OCI-LY1 (cell line): Measurements from ENCODE around the gene NFYC.

Experiments
- H2AFZ ChIP-seq: fragments of 200-600 bp; sonication (generic), shearing (Covaris generic); 2 replicates; pipeline ENCODE4 v1.6.0; 2014; ENCODE audit warnings: antibody characterized with exemption, mild to moderate bottlenecking, low read length
- H3F3A ChIP-seq: fragments of 200-600 bp; sonication (generic), shearing (Covaris generic); 2 replicates; pipeline ENCODE4 v1.6.0; 2014; ENCODE audit warnings: mild to moderate bottlenecking, antibody characterized with exemption, low read length, moderate library complexity; ENCODE audit not compliant: insufficient read depth
- H3K27ac ChIP-seq: fragments of 200-600 bp; sonication (generic); 2 replicates; pipeline ENCODE4 v1.5.1; 2014; ENCODE audit warnings: low read length, mixed run types, mild to moderate bottlenecking, low read depth; ENCODE audit not compliant: poor library complexity, severe bottlenecking
- H3K27me3 ChIP-seq: fragments of 200-600 bp; sonication (generic); 2 replicates; pipeline ENCODE4 v1.6.0; 2014; ENCODE audit warnings: antibody characterized with exemption, mild to moderate bottlenecking, low read length, moderate library complexity; ENCODE audit not compliant: insufficient read depth
- H3K36me3 ChIP-seq: fragments of 200-600 bp; sonication (generic); 2 replicates; pipeline ENCODE4 v1.6.1; 2014; ENCODE audit warnings: mild to moderate bottlenecking, antibody characterized with exemption, low read length, moderate library complexity, mixed read lengths; ENCODE audit not compliant: insufficient read depth
- H3K4me1 ChIP-seq: fragments of 200-600 bp; sonication (generic); 2 replicates; pipeline ENCODE4 v1.5.1; 2014; ENCODE audit warnings: mild to moderate bottlenecking, low read length, moderate library complexity; ENCODE audit not compliant: insufficient read depth, severe bottlenecking
- H3K4me2 ChIP-seq: fragments of 200-600 bp; sonication (generic), shearing (Covaris generic); 2 replicates; pipeline ENCODE4 v1.6.1; 2014; ENCODE audit warnings: low read length
- H3K4me3 ChIP-seq: fragments of 200-600 bp; sonication (generic); 2 replicates; pipeline ENCODE4 v1.5.1; 2014; ENCODE audit warnings: low read length, low read depth, mild to moderate bottlenecking, mixed read lengths; ENCODE audit not compliant: poor library complexity, severe bottlenecking
- H3K79me2 ChIP-seq: fragments of 200-600 bp; shearing (Covaris generic); 2 replicates; pipeline ENCODE4 v1.6.1; 2016; ENCODE audit warnings: mixed run types, low read length, mixed read lengths; ENCODE audit not compliant: insufficient read depth
- H3K9ac ChIP-seq: fragments of 200-600 bp; sonication (generic), shearing (Covaris generic); 2 replicates; pipeline ENCODE4 v1.6.1; 2014; ENCODE audit warnings: mild to moderate bottlenecking, low read length, mixed read lengths
- H3K9me2 ChIP-seq: fragments of 200-600 bp; sonication (generic), shearing (Covaris generic); 2 replicates; pipeline ENCODE4 v1.6.1; 2014; ENCODE audit warnings: low read depth, mild to moderate bottlenecking, low read length, mixed read lengths
- H3K9me3 ChIP-seq: fragments of 200-600 bp; shearing (Covaris generic); 2 replicates; pipeline ENCODE4 v1.6.1; 2014; ENCODE audit warnings: low read length, mixed read lengths
- H4K20me1 ChIP-seq: fragments of 200-600 bp; sonication (generic), shearing (Covaris generic); 2 replicates; pipeline ENCODE4 v1.6.0; 2016; ENCODE audit warnings: mild to moderate bottlenecking, low read length; ENCODE audit not compliant: insufficient read depth
- EZH2 ChIP-seq: fragments of 200-600 bp; sonication (generic), shearing (Covaris generic); IDR thresholded peaks from 2 replicates; pipeline ENCODE4 v1.8.0; 2017; ENCODE audit warnings: borderline replicate concordance, mixed run types, mild to moderate bottlenecking, antibody characterized with exemption, low read length, moderate library complexity, mixed read lengths
- TF ChIP-seq, protein P1 (sequence below): fragments of 200-600 bp; sonication (generic), shearing (Covaris generic); IDR thresholded peaks from 2 replicates; pipeline ENCODE4 v1.5.1; 2017; ENCODE audit warnings: mild to moderate bottlenecking, antibody characterized with exemption, low read length, moderate library complexity, mixed read lengths

The NFYC gene

DNA sequence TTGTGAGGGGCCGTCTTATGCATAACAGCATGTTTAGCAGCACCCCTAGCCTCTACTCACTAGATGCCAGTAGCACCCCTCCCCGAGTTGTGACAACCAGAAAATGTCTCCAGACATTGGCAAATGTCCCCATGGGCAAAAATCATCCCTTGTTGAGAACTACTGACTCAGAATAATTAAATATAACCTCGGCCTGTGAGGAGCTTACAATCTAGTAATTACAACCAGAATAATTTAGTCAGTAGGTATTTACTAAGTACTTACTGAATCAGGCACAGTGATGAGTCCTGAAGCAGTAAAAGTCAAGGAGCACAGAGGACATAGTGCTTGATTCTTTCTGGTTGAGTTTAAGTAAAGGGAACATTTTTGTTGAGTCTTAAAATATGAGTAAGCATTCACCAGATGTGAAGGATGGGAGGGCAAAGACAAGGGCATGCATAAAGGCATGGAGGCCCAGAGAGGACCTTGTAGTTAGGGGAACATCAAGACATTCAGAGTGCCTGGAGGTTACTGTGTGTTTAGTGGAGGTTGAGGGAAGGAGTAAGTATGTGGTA, 48.0 kb downstream of the NFYC start:
- Histone ChIP-seq H3K4me1 (no peaks in the 10 kb centered on the region), H4K20me1 (no peaks in the 10 kb centered on the region), H3K9ac (no peak overlapping the region), H3K9me3 (no peaks in the 10 kb centered on the region), H3K4me2 (no peak overlapping the region), H3K36me3 (peaks cover 70% of the 10 kb centered on the region), H3K4me3 (no peak overlapping the region), H3K79me2 (peaks cover 17% of the 10 kb centered on the region), H3K27ac (no peak overlapping the region), H3K9me2 (no peaks in the 10 kb centered on the region), H3K27me3 (no peaks in the 10 kb centered on the region), H3F3A (no peaks in the 10 kb centered on the region), H2AFZ (no peak overlapping the region)
- TF ChIP-seq EZH2: no peak
- TF ChIP-seq, protein P1, sequence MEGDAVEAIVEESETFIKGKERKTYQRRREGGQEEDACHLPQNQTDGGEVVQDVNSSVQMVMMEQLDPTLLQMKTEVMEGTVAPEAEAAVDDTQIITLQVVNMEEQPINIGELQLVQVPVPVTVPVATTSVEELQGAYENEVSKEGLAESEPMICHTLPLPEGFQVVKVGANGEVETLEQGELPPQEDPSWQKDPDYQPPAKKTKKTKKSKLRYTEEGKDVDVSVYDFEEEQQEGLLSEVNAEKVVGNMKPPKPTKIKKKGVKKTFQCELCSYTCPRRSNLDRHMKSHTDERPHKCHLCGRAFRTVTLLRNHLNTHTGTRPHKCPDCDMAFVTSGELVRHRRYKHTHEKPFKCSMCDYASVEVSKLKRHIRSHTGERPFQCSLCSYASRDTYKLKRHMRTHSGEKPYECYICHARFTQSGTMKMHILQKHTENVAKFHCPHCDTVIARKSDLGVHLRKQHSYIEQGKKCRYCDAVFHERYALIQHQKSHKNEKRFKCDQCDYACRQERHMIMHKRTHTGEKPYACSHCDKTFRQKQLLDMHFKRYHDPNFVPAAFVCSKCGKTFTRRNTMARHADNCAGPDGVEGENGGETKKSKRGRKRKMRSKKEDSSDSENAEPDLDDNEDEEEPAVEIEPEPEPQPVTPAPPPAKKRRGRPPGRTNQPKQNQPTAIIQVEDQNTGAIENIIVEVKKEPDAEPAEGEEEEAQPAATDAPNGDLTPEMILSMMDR: no peak

DNA sequence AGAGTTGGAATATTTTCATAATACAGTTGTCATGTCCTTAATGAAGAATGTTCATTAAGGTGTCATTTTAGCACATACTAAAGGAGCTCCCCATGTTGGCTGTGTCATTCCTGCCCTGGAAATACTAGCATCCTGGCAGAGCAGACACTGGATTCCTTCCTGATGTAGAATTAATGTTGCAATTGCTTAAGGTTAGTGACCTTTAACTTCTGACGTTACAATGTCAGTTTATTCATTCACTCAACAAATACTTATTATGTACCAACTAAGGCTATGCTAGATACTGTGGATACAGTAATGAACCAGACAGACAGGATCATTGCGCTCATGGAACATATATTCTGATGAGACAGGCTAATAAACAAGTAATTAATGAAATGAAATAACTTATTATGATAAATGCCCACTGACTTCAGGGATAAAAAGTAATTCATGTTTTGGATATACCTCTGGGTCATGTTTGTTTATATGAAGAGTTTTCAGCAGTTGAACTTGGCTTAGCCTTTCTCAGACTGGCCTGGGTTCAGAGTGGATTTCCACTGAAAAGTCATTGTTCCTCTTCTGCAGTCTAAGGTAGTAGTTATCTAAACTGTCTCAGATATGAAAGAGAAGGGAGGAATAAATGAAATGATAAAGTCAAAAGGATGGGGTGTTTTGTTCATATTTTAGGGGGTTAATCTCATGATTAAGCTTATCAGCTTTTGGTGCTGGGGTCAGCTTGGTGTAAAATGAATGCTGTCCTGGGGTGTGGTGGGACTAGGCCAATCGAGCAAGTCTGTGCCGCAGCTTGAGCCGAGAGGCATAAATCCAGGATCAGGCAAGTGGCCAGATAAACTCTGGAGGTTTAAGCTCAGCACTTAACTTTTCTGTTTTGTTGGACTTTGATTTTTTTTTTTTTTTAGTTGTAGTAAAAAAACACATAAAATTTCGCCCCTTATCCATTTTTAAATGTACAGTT, 48.8 kb downstream of the NFYC start:
- Histone ChIP-seq H3K27me3 (no peaks in the 10 kb centered on the region), H3K4me1 (no peaks in the 10 kb centered on the region), H3K9ac (no peak overlapping the region), H2AFZ (no peak overlapping the region), H3K36me3 (peaks cover 76% of the 10 kb centered on the region), H3K9me2 (no peaks in the 10 kb centered on the region), H3F3A (no peaks in the 10 kb centered on the region), H3K4me2 (no peak overlapping the region), H3K4me3 (no peak overlapping the region), H4K20me1 (no peaks in the 10 kb centered on the region), H3K79me2 (peaks cover 10% of the 10 kb centered on the region), H3K9me3 (no peaks in the 10 kb centered on the region), H3K27ac (no peak overlapping the region)
- TF ChIP-seq, protein P1: no peak
- no peak for TF ChIP-seq EZH2

DNA sequence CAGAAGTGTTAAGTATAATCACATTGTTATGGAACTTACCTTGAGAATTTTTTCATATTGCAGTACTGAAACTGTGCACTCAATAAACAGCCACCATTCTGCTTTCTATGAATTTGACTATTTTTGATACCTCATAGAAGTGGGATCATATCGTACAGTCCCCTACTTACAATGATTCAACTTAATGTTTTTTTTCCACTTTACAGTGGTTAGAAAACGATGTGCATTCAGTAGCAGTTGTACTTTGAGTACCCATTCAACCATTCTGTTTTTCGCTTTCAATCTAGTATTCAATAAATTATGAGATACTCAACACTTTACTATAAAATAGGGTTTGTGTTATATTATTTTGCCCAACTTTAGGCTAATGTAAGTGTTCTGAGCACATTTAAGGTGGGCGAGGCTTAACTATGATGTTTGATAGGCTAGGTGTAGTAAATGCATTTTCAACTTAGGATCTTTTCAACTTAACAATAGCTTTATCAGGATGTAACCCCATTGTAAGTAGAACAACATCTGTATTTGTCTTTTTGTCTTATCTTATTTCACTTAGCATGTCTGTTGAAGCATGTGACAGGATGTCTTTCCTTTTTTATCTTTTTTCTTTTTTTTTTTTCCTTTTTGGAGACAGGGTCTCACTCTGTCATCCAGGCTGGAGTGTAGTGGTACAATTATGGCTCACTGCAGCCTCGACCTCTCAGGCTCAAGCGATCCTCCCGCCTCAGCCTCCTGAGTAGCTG, 49.7 kb downstream of the NFYC start:
- Histone ChIP-seq H3K4me1 (no peaks in the 10 kb centered on the region), H3K4me2 (no peak overlapping the region), H3K27me3 (no peaks in the 10 kb centered on the region), H3F3A (no peaks in the 10 kb centered on the region), H3K27ac (no peak overlapping the region), H3K36me3 (peaks cover 81% of the 10 kb centered on the region), H2AFZ (no peak overlapping the region), H4K20me1 (no peaks in the 10 kb centered on the region), H3K9ac (no peak overlapping the region), H3K4me3 (no peak overlapping the region), H3K9me2 (no peaks in the 10 kb centered on the region), H3K79me2 (peaks cover 2% of the 10 kb centered on the region), H3K9me3 (no peaks in the 10 kb centered on the region)
- no peak for TF ChIP-seq EZH2
- TF ChIP-seq, protein P1: no peak
